ENCODE results near the gene ZG16.

GRCh38 chr16:29774730-29775129 is 3.3 kb upstream of the ZG16 start:
- no peak for TF ChIP-seq POLR2A (IDR thresholded peaks at IDR 0.05)
- TF ChIP-seq CTCF (IDR thresholded peaks at IDR 0.05): no peak
